GM23338 (cell line): Measurements from ENCODE around the gene FGFR2. TPM values are rescaled to one million over a fixed set of nuclear protein-coding genes. Genes with fewer than 3 reads are reported as not detected.

Experiments used
- ETS1 ChIP-seq: IDR thresholded peaks from 2 replicates; pipeline ENCODE4 v1.6.1; 2016; ENCODE audit warnings: antibody characterized with exemption
- JUNB ChIP-seq: IDR thresholded peaks from one replicate; pipeline ENCODE4 v1.6.1; 2016; ENCODE audit warnings: antibody characterized with exemption; ENCODE audit not compliant: unreplicated experiment
- POLR2AphosphoS5 ChIP-seq: IDR thresholded peaks from 2 replicates; pipeline ENCODE4 v1.6.1; 2016; ENCODE audit warnings: antibody characterized with exemption, low read depth
- STAT1 ChIP-seq: IDR thresholded peaks from one replicate; pipeline ENCODE4 v1.6.1; 2016; ENCODE audit warnings: antibody characterized with exemption; ENCODE audit not compliant: unreplicated experiment
- ZNF114 ChIP-seq: fragments of 250-450 bp; sonication (Bioruptor Pico); IDR thresholded peaks from 2 replicates; pipeline ENCODE4 v1.5.0; 2020; ENCODE audit warnings: mild to moderate bottlenecking, moderate library complexity
- ZNF331 ChIP-seq: fragments of 250-450 bp; sonication (Bioruptor Pico); IDR thresholded peaks from 2 replicates; pipeline ENCODE4 v1.5.0; 2020; ENCODE audit warnings: low read depth, mild to moderate bottlenecking, moderate library complexity
- polyA plus RNA-seq: library from polyadenylated mRNA; unstranded; fragments of >200 nt; fragmentation: Nextera tagmentation; extraction: Ambion mirVana; gene quantifications from 2 replicates; pipeline ENCODE4 v1.2.1, GENCODE V29; 2016
- total RNA-seq: library from RNA; depleted of rRNA; stranded (reverse); fragments of >200 nt; shearing (Covaris generic); gene quantifications from 2 replicates; pipeline ENCODE4 v1.2.3, GENCODE V29; 2014
- TF ChIP-seq, protein P1 (sequence below): fragments of 250-450 bp; sonication (Bioruptor Pico); IDR thresholded peaks from 2 replicates; pipeline ENCODE4 v1.5.0; 2020; ENCODE audit warnings: mild to moderate bottlenecking, moderate library complexity
- TF ChIP-seq, protein P2 (sequence below): IDR thresholded peaks from one replicate; pipeline ENCODE4 v1.6.1; 2018; ENCODE audit warnings: antibody characterized with exemption; ENCODE audit not compliant: unreplicated experiment

The FGFR2 gene
- total and polyA plus RNA-seq, 2 experiments from 2014 or later, result 31.1 to 106 TPM

DNA sequence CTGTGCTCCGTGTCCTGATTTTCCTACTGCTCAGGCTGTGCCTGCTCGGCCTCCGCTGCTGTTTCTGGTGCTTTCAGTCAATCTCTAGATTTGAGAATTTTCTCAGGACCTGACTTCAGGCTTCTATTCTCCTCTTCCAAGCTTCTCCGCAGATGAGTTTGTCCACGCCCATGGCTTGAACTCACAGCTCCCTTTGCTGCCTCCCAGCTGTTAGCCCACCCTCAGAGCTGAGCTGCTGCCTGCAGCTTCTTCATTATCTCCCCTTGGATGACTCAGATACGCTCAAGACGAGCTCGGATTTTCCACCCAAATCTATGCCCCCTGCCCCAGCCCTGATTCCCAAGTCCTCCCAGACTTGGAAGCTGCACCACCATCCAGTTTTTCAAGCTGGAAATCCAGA lies 104.7 kb downstream of the FGFR2 start (continued):
- TF ChIP-seq, protein P1, sequence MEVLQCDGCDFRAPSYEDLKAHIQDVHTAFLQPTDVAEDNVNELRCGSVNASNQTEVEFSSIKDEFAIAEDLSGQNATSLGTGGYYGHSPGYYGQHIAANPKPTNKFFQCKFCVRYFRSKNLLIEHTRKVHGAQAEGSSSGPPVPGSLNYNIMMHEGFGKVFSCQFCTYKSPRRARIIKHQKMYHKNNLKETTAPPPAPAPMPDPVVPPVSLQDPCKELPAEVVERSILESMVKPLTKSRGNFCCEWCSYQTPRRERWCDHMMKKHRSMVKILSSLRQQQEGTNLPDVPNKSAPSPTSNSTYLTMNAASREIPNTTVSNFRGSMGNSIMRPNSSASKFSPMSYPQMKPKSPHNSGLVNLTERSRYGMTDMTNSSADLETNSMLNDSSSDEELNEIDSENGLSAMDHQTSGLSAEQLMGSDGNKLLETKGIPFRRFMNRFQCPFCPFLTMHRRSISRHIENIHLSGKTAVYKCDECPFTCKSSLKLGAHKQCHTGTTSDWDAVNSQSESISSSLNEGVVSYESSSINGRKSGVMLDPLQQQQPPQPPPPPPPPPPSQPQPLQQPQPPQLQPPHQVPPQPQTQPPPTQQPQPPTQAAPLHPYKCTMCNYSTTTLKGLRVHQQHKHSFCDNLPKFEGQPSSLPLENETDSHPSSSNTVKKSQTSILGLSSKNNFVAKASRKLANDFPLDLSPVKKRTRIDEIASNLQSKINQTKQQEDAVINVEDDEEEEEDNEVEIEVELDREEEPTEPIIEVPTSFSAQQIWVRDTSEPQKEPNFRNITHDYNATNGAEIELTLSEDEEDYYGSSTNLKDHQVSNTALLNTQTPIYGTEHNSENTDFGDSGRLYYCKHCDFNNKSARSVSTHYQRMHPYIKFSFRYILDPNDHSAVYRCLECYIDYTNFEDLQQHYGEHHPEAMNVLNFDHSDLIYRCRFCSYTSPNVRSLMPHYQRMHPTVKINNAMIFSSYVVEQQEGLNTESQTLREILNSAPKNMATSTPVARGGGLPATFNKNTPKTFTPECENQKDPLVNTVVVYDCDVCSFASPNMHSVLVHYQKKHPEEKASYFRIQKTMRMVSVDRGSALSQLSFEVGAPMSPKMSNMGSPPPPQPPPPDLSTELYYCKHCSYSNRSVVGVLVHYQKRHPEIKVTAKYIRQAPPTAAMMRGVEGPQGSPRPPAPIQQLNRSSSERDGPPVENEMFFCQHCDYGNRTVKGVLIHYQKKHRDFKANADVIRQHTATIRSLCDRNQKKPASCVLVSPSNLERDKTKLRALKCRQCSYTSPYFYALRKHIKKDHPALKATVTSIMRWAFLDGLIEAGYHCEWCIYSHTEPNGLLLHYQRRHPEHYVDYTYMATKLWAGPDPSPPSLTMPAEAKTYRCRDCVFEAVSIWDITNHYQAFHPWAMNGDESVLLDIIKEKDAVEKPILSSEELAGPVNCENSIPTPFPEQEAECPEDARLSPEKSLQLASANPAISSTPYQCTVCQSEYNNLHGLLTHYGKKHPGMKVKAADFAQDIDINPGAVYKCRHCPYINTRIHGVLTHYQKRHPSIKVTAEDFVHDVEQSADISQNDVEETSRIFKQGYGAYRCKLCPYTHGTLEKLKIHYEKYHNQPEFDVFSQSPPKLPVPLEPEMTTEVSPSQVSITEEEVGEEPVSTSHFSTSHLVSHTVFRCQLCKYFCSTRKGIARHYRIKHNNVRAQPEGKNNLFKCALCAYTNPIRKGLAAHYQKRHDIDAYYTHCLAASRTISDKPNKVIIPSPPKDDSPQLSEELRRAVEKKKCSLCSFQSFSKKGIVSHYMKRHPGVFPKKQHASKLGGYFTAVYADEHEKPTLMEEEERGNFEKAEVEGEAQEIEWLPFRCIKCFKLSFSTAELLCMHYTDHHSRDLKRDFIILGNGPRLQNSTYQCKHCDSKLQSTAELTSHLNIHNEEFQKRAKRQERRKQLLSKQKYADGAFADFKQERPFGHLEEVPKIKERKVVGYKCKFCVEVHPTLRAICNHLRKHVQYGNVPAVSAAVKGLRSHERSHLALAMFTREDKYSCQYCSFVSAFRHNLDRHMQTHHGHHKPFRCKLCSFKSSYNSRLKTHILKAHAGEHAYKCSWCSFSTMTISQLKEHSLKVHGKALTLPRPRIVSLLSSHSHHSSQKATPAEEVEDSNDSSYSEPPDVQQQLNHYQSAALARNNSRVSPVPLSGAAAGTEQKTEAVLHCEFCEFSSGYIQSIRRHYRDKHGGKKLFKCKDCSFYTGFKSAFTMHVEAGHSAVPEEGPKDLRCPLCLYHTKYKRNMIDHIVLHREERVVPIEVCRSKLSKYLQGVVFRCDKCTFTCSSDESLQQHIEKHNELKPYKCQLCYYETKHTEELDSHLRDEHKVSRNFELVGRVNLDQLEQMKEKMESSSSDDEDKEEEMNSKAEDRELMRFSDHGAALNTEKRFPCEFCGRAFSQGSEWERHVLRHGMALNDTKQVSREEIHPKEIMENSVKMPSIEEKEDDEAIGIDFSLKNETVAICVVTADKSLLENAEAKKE, result no peak
- no peak for TF ChIP-seq STAT1
- TF ChIP-seq ZNF331 (CRISPR knock-in tag), result no peak
- TF ChIP-seq JUNB, result no peak
- no peak for TF ChIP-seq ZNF114 (CRISPR knock-in tag)
- TF ChIP-seq, protein P2, sequence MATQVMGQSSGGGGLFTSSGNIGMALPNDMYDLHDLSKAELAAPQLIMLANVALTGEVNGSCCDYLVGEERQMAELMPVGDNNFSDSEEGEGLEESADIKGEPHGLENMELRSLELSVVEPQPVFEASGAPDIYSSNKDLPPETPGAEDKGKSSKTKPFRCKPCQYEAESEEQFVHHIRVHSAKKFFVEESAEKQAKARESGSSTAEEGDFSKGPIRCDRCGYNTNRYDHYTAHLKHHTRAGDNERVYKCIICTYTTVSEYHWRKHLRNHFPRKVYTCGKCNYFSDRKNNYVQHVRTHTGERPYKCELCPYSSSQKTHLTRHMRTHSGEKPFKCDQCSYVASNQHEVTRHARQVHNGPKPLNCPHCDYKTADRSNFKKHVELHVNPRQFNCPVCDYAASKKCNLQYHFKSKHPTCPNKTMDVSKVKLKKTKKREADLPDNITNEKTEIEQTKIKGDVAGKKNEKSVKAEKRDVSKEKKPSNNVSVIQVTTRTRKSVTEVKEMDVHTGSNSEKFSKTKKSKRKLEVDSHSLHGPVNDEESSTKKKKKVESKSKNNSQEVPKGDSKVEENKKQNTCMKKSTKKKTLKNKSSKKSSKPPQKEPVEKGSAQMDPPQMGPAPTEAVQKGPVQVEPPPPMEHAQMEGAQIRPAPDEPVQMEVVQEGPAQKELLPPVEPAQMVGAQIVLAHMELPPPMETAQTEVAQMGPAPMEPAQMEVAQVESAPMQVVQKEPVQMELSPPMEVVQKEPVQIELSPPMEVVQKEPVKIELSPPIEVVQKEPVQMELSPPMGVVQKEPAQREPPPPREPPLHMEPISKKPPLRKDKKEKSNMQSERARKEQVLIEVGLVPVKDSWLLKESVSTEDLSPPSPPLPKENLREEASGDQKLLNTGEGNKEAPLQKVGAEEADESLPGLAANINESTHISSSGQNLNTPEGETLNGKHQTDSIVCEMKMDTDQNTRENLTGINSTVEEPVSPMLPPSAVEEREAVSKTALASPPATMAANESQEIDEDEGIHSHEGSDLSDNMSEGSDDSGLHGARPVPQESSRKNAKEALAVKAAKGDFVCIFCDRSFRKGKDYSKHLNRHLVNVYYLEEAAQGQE, result no peak
- TF ChIP-seq POLR2AphosphoS5, result no peak
- TF ChIP-seq ETS1, result no peak
